ENCODE results near the gene INSC. TPM values are rescaled to one million over a fixed set of nuclear protein-coding genes. Genes with fewer than 3 reads are reported as not detected.

INSC gene
- total and polyA plus RNA-seq, 2 donors: 0.68 to 3.0 TPM

DNA sequence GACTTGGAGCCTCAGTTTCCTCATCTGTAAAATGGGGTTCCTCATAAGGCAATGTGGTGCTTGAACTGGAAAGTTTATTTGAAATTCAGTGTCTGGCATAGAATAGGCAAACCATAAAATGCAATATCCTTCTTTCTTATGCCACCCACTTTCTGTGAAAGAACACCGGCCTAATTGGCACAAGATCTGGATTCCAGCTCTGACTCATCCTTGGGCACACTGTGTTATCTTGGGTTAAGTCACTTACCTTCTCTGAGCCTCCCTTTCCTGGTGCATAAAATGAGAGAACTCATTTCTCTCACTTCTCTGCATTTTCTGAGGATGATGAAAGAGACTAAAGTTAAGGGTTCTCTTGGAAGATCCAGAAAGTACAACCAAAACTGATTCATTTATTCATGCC, 5.1 kb downstream of the INSC start:
- Histone ChIP-seq H3K27ac (ENCODE audit: low read depth) (no peak overlapping the region), H3K36me3 (ENCODE audit: insufficient read depth) (no peaks in the 10 kb centered on the region), H3K4me3 (ENCODE audit: low read depth, low read length) (no peak overlapping the region), H3K4me1 (ENCODE audit: insufficient read depth) (no peaks in the 10 kb centered on the region)
- DNase-seq (ENCODE audit: extremely low spot score): no peak
- WGBS: 73% methylated on average over 1 of the region's 1 CpG

DNA sequence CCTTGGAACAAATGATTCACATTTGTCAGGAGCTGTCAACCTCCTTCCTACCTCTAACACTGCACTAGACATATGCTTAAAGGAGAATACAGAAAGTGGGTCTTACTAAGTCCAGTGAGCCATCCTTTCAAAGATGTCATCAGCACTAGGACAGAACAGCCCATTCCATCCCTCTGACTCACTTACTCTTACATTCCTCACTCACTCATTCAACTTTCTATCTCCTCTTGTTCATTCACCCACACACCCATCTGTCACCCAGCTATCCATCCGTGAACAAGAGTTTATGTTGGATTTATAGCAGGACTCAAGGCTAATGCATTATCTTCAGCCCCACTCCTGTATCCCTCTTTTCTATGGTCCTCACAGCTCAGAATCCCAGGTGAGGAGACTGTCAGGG, 9.1 kb downstream of the INSC start:
- Histone ChIP-seq H3K4me1 (ENCODE audit: insufficient read depth) (no peaks in the 10 kb centered on the region), H3K27ac (ENCODE audit: low read depth) (no peak overlapping the region), H3K4me3 (ENCODE audit: low read depth, low read length) (no peak overlapping the region), H3K36me3 (ENCODE audit: insufficient read depth) (no peaks in the 10 kb centered on the region)
- DNase-seq (ENCODE audit: extremely low spot score): no peak
- 74% methylated on average over 1 of the region's 1 CpG for WGBS

DNA sequence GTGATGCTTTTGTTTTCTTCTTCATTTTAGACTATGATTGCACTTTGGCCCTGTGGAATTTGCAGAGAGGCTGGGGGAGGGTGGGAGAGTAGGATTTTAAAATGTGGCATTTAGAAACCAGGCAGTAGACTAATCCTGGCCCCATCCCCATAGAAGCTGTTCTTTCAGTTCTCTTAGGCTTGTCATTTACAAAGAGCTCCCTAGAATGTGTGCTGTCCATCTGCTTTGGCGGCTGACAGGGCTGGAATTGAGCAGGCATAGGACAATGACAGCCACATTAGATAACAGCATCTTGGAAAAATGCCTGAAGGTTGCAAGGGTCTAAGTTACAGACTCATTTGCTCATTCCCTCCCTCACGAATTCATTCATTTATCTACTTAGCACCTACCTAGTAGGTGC, 9.8 kb downstream of the INSC start:
- DNase-seq (ENCODE audit: extremely low spot score): no peak
- H3K27ac ChIP-seq (ENCODE audit: low read depth): no peak overlapping the region
- no peaks in the 10 kb centered on the region for H3K36me3 ChIP-seq (ENCODE audit: insufficient read depth)
- H3K4me1 ChIP-seq (ENCODE audit: insufficient read depth): no peaks in the 10 kb centered on the region
- no peak overlapping the region for H3K4me3 ChIP-seq (ENCODE audit: low read depth, low read length)
- 79% methylated on average over 2 of the region's 2 CpGs for WGBS

DNA sequence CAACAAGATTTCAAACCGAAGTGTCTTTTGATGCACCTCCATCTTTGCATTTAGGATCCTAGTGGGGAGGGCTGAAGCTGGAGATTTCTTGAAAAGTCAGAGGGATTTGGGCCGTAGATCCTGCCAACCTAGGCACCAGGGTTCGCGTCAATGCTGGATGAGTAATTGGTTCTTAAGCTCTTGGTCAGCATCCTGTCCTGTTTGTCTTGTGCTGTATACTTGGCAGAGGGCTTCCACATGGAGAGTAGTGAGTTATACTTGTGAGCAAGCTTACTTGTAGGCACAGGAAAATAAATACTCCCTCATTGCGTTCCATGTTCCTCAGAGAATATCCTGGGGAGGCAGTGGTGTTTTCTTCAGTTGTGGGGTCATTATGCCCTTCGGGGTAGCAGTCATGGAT, 12.6 kb downstream of the INSC start:
- no peak for DNase-seq (ENCODE audit: extremely low spot score)
- no peaks in the 10 kb centered on the region for H3K36me3 ChIP-seq (ENCODE audit: insufficient read depth)
- no peaks in the 10 kb centered on the region for H3K4me1 ChIP-seq (ENCODE audit: insufficient read depth)
- H3K4me3 ChIP-seq (ENCODE audit: low read depth, low read length): no peak overlapping the region
- 77% methylated on average over 6 of the region's 6 CpGs for WGBS
- no peak overlapping the region for H3K27ac ChIP-seq (ENCODE audit: low read depth)

DNA sequence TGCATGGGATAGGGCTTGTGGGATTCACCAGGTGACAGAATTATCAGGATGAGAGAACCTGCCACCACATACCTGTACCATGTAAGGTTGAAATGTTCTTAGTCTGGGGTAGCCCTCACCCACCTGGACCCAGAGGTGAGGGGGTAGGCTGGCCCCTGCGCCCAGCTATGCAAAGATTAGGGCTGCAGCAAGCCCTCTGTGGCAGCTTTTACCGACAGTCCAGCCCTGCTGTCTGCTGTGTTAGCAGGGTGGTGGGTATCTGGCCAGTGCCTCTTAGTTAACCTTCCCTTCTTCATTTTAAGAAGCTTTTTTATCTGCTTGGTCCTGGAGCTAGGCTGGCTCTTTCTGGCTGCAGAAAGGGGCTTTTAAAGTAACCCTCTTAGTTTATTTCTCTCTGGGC, 13.9 kb downstream of the INSC start:
- Histone ChIP-seq H3K36me3 (ENCODE audit: insufficient read depth) (no peaks in the 10 kb centered on the region), H3K27ac (ENCODE audit: low read depth) (no peak overlapping the region), H3K4me3 (ENCODE audit: low read depth, low read length) (no peak overlapping the region), H3K4me1 (ENCODE audit: insufficient read depth) (no peaks in the 10 kb centered on the region)
- WGBS: 80% methylated on average over 2 of the region's 2 CpGs
- DNase-seq (ENCODE audit: extremely low spot score): no peak

DNA sequence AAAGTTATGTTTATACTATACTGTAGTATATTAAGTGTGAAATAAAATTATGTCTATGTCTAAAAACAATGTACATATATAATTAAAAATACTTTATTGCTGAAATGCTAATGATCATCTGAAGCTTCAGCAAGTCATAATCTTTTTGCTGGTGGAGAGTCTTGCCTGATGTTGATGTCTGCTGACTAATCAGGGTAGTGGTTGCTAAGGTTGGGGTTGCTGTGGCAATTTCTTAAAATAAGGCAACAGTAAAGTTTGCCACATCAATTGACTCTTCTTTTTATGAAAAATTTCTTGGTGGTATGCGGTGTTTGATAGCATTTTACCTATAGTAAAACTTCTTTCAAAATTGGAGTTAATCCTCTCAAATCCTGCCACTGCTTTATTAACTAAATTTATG, 21.4 kb downstream of the INSC start:
- 89% methylated on average over 1 of the region's 1 CpG for WGBS
- DNase-seq (ENCODE audit: extremely low spot score): no peak
- H3K4me1 ChIP-seq (ENCODE audit: insufficient read depth): no peaks in the 10 kb centered on the region

DNA sequence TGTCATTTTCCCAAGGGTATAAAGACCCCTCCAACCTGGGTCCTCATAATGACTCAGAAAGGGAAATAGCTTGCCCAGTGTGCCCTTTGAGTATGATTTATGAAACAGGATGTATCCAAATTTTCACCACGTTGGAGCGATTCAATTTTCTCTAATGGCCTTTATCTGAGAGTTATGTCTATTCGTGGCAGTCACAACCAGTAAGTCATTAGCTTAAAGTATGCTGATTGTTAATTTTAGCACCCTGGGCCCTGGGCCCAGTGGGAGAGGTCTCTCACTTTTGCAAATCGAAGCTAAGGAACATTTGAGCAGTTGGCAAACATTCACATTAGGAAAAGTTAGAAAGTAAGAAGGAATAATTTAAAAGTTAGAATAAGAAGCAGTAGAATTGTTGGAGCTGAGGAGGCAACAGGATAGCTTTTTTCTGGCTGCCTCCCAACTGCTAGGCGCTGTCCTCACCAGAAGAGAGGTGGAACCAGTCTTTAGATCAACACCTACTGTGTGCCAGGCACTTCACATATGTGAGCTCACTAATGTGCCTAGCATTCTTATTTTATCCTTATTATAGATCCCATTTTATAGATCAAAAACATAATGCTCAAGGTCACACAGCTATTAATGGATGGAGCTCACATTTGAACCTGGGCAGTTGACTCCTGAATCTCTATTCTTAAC, 24.5 kb downstream of the INSC start:
- DNase-seq (ENCODE audit: extremely low spot score): no peak
- H3K36me3 ChIP-seq (ENCODE audit: insufficient read depth): no peaks in the 10 kb centered on the region
- WGBS: 68% methylated on average over 5 of the region's 5 CpGs
- H3K4me3 ChIP-seq (ENCODE audit: low read depth, low read length): no peak overlapping the region
- no peaks in the 10 kb centered on the region for H3K4me1 ChIP-seq (ENCODE audit: insufficient read depth)
- no peak overlapping the region for H3K27ac ChIP-seq (ENCODE audit: low read depth)

More for the DNA sequence above, 21.4 kb downstream of the INSC start:
- Histone ChIP-seq H3K27ac (ENCODE audit: low read depth) (no peak overlapping the region), H3K36me3 (ENCODE audit: insufficient read depth) (no peaks in the 10 kb centered on the region), H3K4me3 (ENCODE audit: low read depth, low read length) (no peak overlapping the region)

DNA sequence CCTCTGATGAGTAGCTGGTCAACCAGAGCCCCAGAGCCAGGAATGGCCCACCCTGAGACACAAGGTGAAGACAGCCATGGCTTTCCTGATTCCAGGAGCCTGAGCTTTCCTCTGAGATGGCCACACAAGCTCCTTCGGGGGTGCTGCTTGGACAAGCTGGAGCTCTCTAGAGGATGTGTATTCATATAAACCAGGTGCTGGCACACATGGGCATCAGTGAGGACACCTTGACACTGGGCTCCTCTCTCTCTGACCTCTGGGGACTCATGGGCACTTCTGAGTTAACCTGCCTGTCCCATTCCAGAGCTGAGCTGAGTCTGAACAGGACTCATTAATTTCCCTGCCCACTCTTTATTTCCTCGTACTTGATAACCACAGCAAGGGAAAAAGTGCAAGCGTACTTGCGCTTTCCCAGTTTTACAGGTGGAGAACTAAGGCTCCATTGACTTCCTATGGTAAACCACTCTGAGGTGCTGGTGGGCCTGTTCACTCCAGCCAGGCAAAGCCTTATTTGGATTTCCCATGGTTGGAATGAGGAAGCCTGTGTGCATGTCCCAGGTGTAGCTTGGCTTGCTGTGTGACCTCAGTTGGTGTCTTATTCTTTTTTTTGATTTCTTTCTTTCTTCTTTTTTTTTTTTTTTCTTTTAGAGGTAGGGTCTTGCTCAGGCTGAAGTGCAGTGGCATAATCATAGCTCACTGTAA, 25.4 kb downstream of the INSC start:
- WGBS: 90% methylated on average over 4 of the region's 4 CpGs
- DNase-seq (ENCODE audit: extremely low spot score): no peak
- no peaks in the 10 kb centered on the region for H3K36me3 ChIP-seq (ENCODE audit: insufficient read depth)
- H3K4me3 ChIP-seq (ENCODE audit: low read depth, low read length): no peak overlapping the region
- H3K4me1 ChIP-seq (ENCODE audit: insufficient read depth): no peaks in the 10 kb centered on the region
- no peak overlapping the region for H3K27ac ChIP-seq (ENCODE audit: low read depth)

DNA sequence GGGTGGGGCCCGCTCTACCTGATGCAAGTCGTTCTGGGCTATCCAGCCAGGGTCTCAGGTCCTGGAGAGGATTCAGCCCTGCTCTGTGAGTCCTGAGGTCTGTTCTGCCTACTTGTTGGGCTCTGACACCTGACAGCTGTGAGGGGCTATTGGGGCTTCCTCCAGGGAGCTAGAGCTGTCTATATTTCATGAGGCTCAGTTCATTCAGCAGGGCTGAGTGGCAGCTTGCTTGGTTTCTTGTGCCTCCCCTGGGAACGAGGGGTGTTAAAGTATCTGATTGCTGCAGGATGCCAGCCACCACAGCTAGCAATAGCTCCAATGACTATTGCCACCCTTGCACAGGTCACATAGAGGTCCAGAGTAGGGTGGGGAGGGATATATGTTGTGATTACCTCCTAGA, 26.7 kb downstream of the INSC start:
- Histone ChIP-seq H3K4me3 (ENCODE audit: low read depth, low read length) (no peak overlapping the region), H3K36me3 (ENCODE audit: insufficient read depth) (no peaks in the 10 kb centered on the region), H3K27ac (ENCODE audit: low read depth) (no peak overlapping the region), H3K4me1 (ENCODE audit: insufficient read depth) (no peaks in the 10 kb centered on the region)
- WGBS: 85% methylated on average over 3 of the region's 3 CpGs
- DNase-seq (ENCODE audit: extremely low spot score): no peak

DNA sequence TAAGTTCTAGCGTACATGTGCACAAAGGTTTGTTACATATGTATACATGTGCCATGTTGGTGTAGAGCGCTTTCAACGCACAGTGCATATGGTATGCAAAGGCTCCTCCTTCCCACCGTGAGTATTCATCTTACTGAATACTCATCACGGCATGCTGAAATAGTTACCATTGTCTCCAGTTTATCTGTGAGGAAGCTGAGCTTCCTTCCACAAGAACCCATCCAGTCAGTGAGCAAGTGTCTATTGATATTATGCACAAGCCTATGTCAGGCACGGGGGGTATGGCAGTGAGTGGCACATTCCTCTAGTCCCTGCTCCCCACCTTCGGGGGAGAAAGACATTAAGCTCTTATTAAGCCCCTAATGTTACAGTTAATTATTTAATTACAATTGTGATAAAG, 28.1 kb downstream of the INSC start:
- no peak for DNase-seq (ENCODE audit: extremely low spot score)
- Histone ChIP-seq H3K36me3 (ENCODE audit: insufficient read depth) (no peaks in the 10 kb centered on the region), H3K4me1 (ENCODE audit: insufficient read depth) (no peaks in the 10 kb centered on the region), H3K27ac (ENCODE audit: low read depth) (no peak overlapping the region), H3K4me3 (ENCODE audit: low read depth, low read length) (no peak overlapping the region)
- 75% methylated on average over 7 of the region's 7 CpGs for WGBS

DNA sequence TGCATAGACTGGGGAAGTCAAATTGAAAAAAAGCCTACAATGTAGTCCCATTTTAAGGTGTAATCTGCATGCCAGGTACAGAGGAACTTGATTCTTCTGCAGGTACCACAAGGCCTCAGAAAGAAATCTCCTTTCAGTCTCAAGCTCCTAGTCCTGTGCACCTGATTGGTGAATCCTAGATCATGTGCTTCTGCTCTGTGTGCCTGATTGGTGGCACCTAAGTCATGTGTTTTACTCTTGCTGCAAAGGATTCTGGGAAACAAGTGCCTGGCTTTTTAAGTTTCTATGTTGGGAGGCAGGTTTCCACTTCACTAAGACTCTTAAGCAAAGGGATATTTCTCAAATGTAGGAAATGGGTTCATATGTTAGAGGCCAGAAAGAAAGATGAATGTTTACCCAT, 29.1 kb downstream of the INSC start:
- H3K4me3 ChIP-seq (ENCODE audit: low read depth, low read length): no peak overlapping the region
- no peak overlapping the region for H3K27ac ChIP-seq (ENCODE audit: low read depth)
- H3K36me3 ChIP-seq (ENCODE audit: insufficient read depth): no peaks in the 10 kb centered on the region
- no peaks in the 10 kb centered on the region for H3K4me1 ChIP-seq (ENCODE audit: insufficient read depth)
- no peak for DNase-seq (ENCODE audit: extremely low spot score)

DNA sequence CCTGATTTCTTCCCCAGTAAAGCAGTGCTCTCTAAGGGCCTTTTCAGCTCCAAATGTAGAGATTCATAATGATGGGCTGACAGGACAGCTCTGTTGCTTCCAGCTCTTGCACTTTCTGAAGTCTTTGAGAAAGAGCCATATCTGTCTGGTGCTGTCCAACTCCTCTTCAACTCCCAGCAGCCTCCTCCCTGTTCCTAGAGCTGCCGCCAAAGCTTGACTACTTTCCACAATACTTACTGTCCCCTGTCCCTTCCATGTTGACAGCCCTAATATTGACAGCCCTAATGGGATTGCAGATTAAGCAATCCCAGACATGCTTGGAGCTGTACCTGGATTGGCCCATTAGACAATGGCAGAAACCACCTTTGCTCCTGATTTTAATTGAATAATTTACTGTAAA, 29.6 kb downstream of the INSC start:
- H3K4me3 ChIP-seq (ENCODE audit: low read depth, low read length): no peak overlapping the region
- no peaks in the 10 kb centered on the region for H3K4me1 ChIP-seq (ENCODE audit: insufficient read depth)
- H3K27ac ChIP-seq (ENCODE audit: low read depth): no peak overlapping the region
- whole genome bisulfite sequencing: 67% methylated on average over 1 of the region's 1 CpG
- no peaks in the 10 kb centered on the region for H3K36me3 ChIP-seq (ENCODE audit: insufficient read depth)
- no peak for DNase-seq (ENCODE audit: extremely low spot score)

DNA sequence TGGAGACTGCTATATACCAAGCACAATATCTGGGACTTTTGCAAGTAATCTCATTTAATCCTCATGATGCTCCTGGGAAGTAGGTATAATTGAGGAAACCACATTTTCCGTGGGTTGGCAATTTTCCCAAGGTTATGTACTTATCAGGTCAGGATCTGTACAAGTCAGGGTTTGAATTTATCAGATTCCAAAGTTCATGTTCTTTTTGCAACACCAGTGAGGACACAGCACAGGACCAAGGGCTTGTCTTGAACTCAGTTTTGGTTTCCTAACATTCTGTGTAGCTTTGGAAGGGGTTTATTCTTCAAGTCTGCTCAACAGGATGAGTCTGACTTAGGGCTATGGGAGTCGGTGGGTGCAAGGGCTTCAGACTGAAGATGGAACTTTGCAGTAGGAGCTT, 30.4 kb downstream of the INSC start:
- 51% methylated on average over 2 of the region's 2 CpGs for WGBS
- no peak overlapping the region for H3K4me3 ChIP-seq (ENCODE audit: low read depth, low read length)
- H3K36me3 ChIP-seq (ENCODE audit: insufficient read depth): no peaks in the 10 kb centered on the region
- H3K4me1 ChIP-seq (ENCODE audit: insufficient read depth): no peaks in the 10 kb centered on the region
- no peak overlapping the region for H3K27ac ChIP-seq (ENCODE audit: low read depth)
- DNase-seq (ENCODE audit: extremely low spot score): no peak

DNA sequence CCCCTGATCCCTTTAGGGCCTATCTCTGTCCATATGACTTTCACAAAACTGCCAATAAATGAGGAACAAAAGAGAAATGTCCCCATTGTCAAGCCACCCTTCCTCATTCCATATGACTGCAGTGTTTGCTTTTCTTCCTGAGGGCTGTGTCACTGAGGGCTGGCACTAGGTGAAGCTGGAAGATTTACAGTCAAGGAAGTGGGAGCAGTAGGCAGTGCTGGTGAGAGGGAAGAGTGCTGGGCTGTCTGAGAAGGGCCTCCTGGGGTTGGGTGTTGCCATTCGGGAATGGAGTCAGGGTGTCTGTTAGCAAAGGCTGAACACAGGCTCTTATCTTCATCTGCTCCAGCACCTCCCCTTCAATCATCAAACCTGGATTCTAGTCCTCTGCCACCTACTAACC, 30.9 kb downstream of the INSC start:
- Histone ChIP-seq H3K4me1 (ENCODE audit: insufficient read depth) (no peaks in the 10 kb centered on the region), H3K4me3 (ENCODE audit: low read depth, low read length) (no peak overlapping the region), H3K36me3 (ENCODE audit: insufficient read depth) (no peaks in the 10 kb centered on the region), H3K27ac (ENCODE audit: low read depth) (no peak overlapping the region)
- peak; percentile 28 for DNase-seq (ENCODE audit: extremely low spot score)
- WGBS: 58% methylated on average over 1 of the region's 1 CpG
